Endothelial cell of umbilical vein (primary cell): ENCODE results near the gene CDK5R2. TPM values are rescaled to one million over a fixed set of nuclear protein-coding genes. Genes with fewer than 3 reads are reported as not detected.

Experiments used
- BruUV-seq: library from RNA; stranded (reverse); fragments of 400-500 nt; replicated peaks from 2 replicates; lab custom pipeline; 2021; lab: Mats Ljungman, UMichigan
- CTCF ChIA-PET: fragments of 300-600, 350-600 bp; sonication (Branson Sonifier 250); formaldehyde crosslinking; loops from one replicate; lab custom pipeline; 2021; ENCODE audit warnings: antibody characterized with exemption, inconsistent platforms; lab: Charles Lee
- POLR2A ChIA-PET: fragments of 300-600, 350-600 bp; sonication (Branson Sonifier 250); formaldehyde crosslinking; loops from one replicate; lab custom pipeline; 2021; ENCODE audit warnings: antibody characterized with exemption, inconsistent platforms; lab: Charles Lee
- DNase-seq: peaks from one replicate; pipeline ENCODE4 v3.0.0-alpha.2; 2011; ENCODE audit warnings: low read depth, low spot score
- FAIRE-seq: peaks from 2 replicates; lab custom pipeline; 2011; peaks lifted over from hg19 to GRCh38; lab: Jason Lieb, UNC
- H2AFZ ChIP-seq: 2 replicates; pipeline ENCODE4 v1.6.0; 2012; ENCODE audit warnings: low read depth, low read length, control low read depth, inconsistent platforms
- H3K27ac ChIP-seq: 2 replicates; pipeline ENCODE4 v1.5.1; 2011; ENCODE audit warnings: low read depth, mild to moderate bottlenecking, control low read depth, low read length, moderate library complexity; ENCODE audit not compliant: insufficient read depth
- H3K27me3 ChIP-seq, 2 experiments: 2 replicates each; pipeline versions ENCODE4 v1.6.0 to v1.6.1; 2011; ENCODE audit warnings: low read length in 2 of 2, mixed read lengths in 1 of 2; ENCODE audit not compliant: control insufficient read depth in 2 of 2, insufficient read depth in 2 of 2
- H3K36me3 ChIP-seq, 2 experiments: 2 replicates in 1 of 2; 3 replicates in 1 of 2; pipeline ENCODE4 v1.5.1; 2011; ENCODE audit warnings: low read length in 2 of 2, mild to moderate bottlenecking in 1 of 2, moderate library complexity in 1 of 2; ENCODE audit not compliant: control insufficient read depth in 2 of 2, insufficient read depth in 2 of 2; ENCODE audit errors: extremely low read depth in 1 of 2
- H3K4me1 ChIP-seq: 3 replicates; pipeline ENCODE4 v1.5.1; 2011; ENCODE audit warnings: mild to moderate bottlenecking, low read length; ENCODE audit not compliant: control insufficient read depth, insufficient read depth; ENCODE audit errors: extremely low read depth
- H3K4me2 ChIP-seq: 2 replicates; pipeline ENCODE4 v1.6.1; 2011; ENCODE audit warnings: low read length, control low read depth, mixed read lengths; ENCODE audit not compliant: insufficient read depth
- H3K4me3 ChIP-seq, 3 experiments: fragments of 200-600 bp in 1 of 3; sonication (generic), shearing (Covaris generic) in 1 of 3; replicated peaks in 1 of 3; 2 replicates each; pipeline ENCODE4 v1.5.1; 2011 to 2016; ENCODE audit warnings: control low read depth in 3 of 3, low read length in 3 of 3, mild to moderate bottlenecking in 2 of 3, inconsistent platforms in 1 of 3, low read depth in 1 of 3, moderate library complexity in 1 of 3; ENCODE audit not compliant: insufficient read depth in 1 of 3
- H3K79me2 ChIP-seq: 2 replicates; pipeline ENCODE4 v1.6.0; 2012; ENCODE audit warnings: low read length, inconsistent platforms; ENCODE audit not compliant: control insufficient read depth, insufficient read depth
- H3K9ac ChIP-seq: replicated peaks from 2 replicates; pipeline ENCODE3; 2011; ENCODE audit warnings: low read length, control low read depth; ENCODE audit not compliant: insufficient read depth; ENCODE audit errors: extremely low read depth
- H3K9me1 ChIP-seq: replicated peaks from 3 replicates; pipeline ENCODE4 v1.6.0; 2011; ENCODE audit warnings: mild to moderate bottlenecking, low read length; ENCODE audit not compliant: control insufficient read depth, insufficient read depth; ENCODE audit errors: extremely low read depth
- H3K9me3 ChIP-seq: replicated peaks from 2 replicates; pipeline ENCODE4 v1.5.1; 2012; ENCODE audit warnings: low read length, inconsistent platforms; ENCODE audit not compliant: control insufficient read depth, insufficient read depth
- H4K20me1 ChIP-seq: replicated peaks from 2 replicates; pipeline ENCODE3; 2011; ENCODE audit warnings: mild to moderate bottlenecking, low read length; ENCODE audit not compliant: control insufficient read depth, insufficient read depth; ENCODE audit errors: extremely low read depth
- CTCF ChIP-seq, 2 donors: IDR thresholded peaks; 1 replicate in 1 of 2; 2 replicates in 1 of 2; pipeline ENCODE4 v1.5.1; 2011; ENCODE audit warnings: low read length in 2 of 2, mild to moderate bottlenecking in 2 of 2, moderate library complexity in 2 of 2, control low read depth in 1 of 2, inconsistent platforms in 1 of 2, low read depth in 1 of 2; ENCODE audit not compliant: insufficient read depth in 1 of 2; ENCODE audit errors: extremely low read depth in 1 of 2
- EZH2 ChIP-seq: IDR thresholded peaks from 2 replicates; pipeline ENCODE4 v1.6.1; 2012; ENCODE audit warnings: borderline replicate concordance, low read depth, mild to moderate bottlenecking, moderate library complexity, low read length, inconsistent platforms; ENCODE audit not compliant: severe bottlenecking
- FOS ChIP-seq: IDR thresholded peaks from 2 replicates; pipeline ENCODE4 v1.6.1; 2011; ENCODE audit warnings: mild to moderate bottlenecking, low read length, moderate library complexity, borderline replicate concordance; ENCODE audit not compliant: insufficient read depth
- JUN ChIP-seq: IDR thresholded peaks from 2 replicates; pipeline ENCODE4 v1.6.1; 2011; ENCODE audit warnings: borderline replicate concordance, low read depth; ENCODE audit not compliant: insufficient read length, insufficient read depth
- MYC ChIP-seq: IDR thresholded peaks from one replicate; pipeline ENCODE4 v1.6.1; 2011; ENCODE audit warnings: mild to moderate bottlenecking, low read depth, low read length
- POLR2A ChIP-seq: IDR thresholded peaks from 2 replicates; pipeline ENCODE4 v1.6.1; 2012; ENCODE audit warnings: low read depth, mild to moderate bottlenecking, control low read depth, low read length
- POLR2AphosphoS5 ChIP-seq: IDR thresholded peaks from 2 replicates; pipeline ENCODE4 v1.6.1; 2012; ENCODE audit warnings: low read depth, mild to moderate bottlenecking, control low read depth, low read length, moderate library complexity; ENCODE audit not compliant: insufficient read depth
- dilution Hi-C: fragments of 300-500 bp; cut with MboI; formaldehyde crosslinking; loops from one replicate; pipeline ENCODE4 v1.15.0; 2019; ENCODE audit warnings: low sequenced_read_pairs; ENCODE audit not compliant: extremely low pct_ligation_motif_present
- intact Hi-C: fragments of 100-400 bp; cut with micrococcal nuclease; formaldehyde crosslinking; loops from one replicate; pipeline ENCODE4 v1.10.0; 2022
- polyA plus RNA-seq, 4 experiments: library from polyadenylated mRNA; depleted of rRNA in 3 of 4; stranded (reverse) in 3 of 4; unstranded in 1 of 4; fragments of >200 nt; gene quantifications; 2 replicates each; pipeline versions ENCODE4 v1.2.1 to v1.2.3, GENCODE V29; 2011 to 2012; ENCODE audit warnings: missing spikeins in 1 of 4
- total RNA-seq: library from RNA; stranded (reverse); gene quantifications from 2 replicates; pipeline ENCODE4 v1.2.3, GENCODE V29; 2021

CDK5R2 gene
- total and polyA plus RNA-seq, 2 donors (not counting 3 experiments of a cell fraction or from before 2014, with no cell fraction given), result 0.03 TPM; not detected in 1

- H3K27me3 ChIP-seq, result peaks cover 2 to 8% of the 10 kb centered on the region in 2 experiments
Measured at GRCh38 chr2:218944759-218945404, 14.6 kb upstream of the CDK5R2 start.

GRCh38 chr2:218946621-218947020 is 12.8 kb upstream of the CDK5R2 start:
- Histone ChIP-seq H3K4me2 (no peak overlapping the region), H3K9me3 (no peaks in the 10 kb centered on the region), H3K9me1 (no peaks in the 10 kb centered on the region), H3K4me3 (no peak overlapping the region), H4K20me1 (no peaks in the 10 kb centered on the region), H3K36me3 (no peaks in the 10 kb centered on the region), H3K27ac (no peak overlapping the region), H3K79me2 (no peaks in the 10 kb centered on the region), H3K9ac (no peak overlapping the region), H2AFZ (no peak overlapping the region), H3K27me3 (peaks cover 2 to 13% of the 10 kb centered on the region in 2 experiments), H3K4me1 (no peaks in the 10 kb centered on the region)
- no peak for FAIRE-seq
- dilution Hi-C loops (no loop called here), intact Hi-C loops (no loop called here)
- no peak for DNase-seq
- no TSS peak for BruUV-seq
- CTCF ChIA-PET, result interaction anchor here (0.7 to 1.7 kb wide), 4 partner anchors 9 to 274 kb away, joined by 3 to 7 read pairs (median 4); no protein-coding TSS in a partner anchor
- POLR2A ChIA-PET, result no interaction called here
- TF ChIP-seq POLR2AphosphoS5, result no peak
- no peak for TF ChIP-seq MYC
- no peak for TF ChIP-seq FOS
- no peak for TF ChIP-seq POLR2A
- TF ChIP-seq EZH2, result no peak
- TF ChIP-seq CTCF (IDR thresholded peaks at IDR 0.05; ENCODE audit: extremely low read depth in 1 of 2, insufficient read depth in 1 of 2, low read depth in 1 of 2, low read length in 2 of 2), result no peak

More at GRCh38 chr2:218944759-218945404, 14.6 kb upstream of the CDK5R2 start:
- intact Hi-C loops (no loop called here), dilution Hi-C loops (no loop called here)
- Histone ChIP-seq H3K9me1 (no peaks in the 10 kb centered on the region), H3K4me2 (no peak overlapping the region), H3K27ac (no peak overlapping the region), H3K4me1 (no peaks in the 10 kb centered on the region), H3K79me2 (no peaks in the 10 kb centered on the region), H3K9ac (no peak overlapping the region), H3K36me3 (no peaks in the 10 kb centered on the region), H2AFZ (no peak overlapping the region), H3K9me3 (no peaks in the 10 kb centered on the region), H4K20me1 (no peaks in the 10 kb centered on the region), H3K4me3 (no peak overlapping the region)
- no TSS peak for BruUV-seq
- TF ChIP-seq EZH2, result no peak
- no peak for TF ChIP-seq MYC
- TF ChIP-seq JUN, result no peak
- ChIA-PET CTCF (interaction anchor here (1.0 to 1.7 kb wide), 2 partner anchors 47 to 68 kb away, joined by 5 to 7 read pairs; no protein-coding TSS in a partner anchor), POLR2A (no interaction called here)
- DNase-seq, result no peak
- no peak for FAIRE-seq
